Posterior cingulate gyrus (tissue), 11 donors: ENCODE measurements around the gene HAPLN2.

ENCODE experiments used
- DNase-seq, 10 donors: peaks; one replicate each; pipeline versions ENCODE4 v3.0.0 to v3.0.0-alpha.2; 2020 to 2021; ENCODE audit warnings: mixed read lengths in 3 of 10
- intact Hi-C: fragments of 100-400 bp; cut with DNase I; formaldehyde crosslinking; loops from one replicate; pipeline ENCODE4 v1.15.1; 2023

Gene HAPLN2

GRCh38 chr1:156641761-156642264 is 22.6 kb downstream of the HAPLN2 start, which contains the start of gene BCAN:
Gene BCAN (plus strand): TSS chr1:156642117. CDS start chr1:156646055, 3,938 bp downstream.
- intact Hi-C loops, result no loop called here
- DNase-seq, result peak; percentile 59 to 94 (median 78)

DNA sequence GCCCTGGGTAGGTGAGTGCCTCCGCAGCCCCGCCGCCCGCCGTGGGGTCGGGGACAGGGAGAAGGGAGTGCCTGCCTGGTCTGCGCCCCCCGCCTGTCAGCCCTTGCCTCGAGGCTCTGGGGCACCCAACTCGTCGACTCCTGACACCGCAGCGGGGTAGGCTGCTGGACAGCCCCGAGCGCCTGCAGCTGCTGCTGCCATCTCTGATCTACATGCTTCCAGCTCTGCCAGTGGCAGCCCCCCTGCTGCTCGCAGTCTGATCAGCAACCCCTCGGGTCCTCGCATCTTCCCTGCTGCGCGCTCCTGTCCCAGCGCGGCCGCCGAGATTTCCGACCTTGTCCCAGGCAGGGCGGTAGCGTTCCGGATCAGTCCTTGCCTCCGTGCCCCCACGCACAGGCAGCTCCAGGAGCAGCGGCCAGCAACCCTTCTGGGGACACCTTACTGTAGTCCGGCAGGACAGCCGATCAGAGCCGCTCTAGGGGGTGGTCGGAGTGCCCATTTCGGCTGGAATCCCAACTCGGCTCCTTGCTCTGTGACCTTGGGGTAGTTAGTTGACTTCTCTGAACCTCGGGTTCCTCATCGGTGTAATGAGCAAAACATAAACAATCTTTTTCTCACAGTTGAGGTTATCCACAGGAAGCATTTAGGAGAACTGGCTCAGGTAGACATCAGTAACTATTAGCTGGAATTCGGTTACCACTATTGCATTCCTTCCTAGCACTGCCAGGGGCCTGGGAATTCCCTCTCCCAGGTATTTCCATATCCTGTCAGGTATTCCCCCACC is 23.2 kb downstream of the HAPLN2 start:
- DNase-seq, result peak in 4 of 10 donors; percentile 45 to 92 (median 83)

GRCh38 chr1:156643049-156643777 is 24.0 kb downstream of the HAPLN2 start:
- DNase-seq, result peak in 1 of 10 donors; percentile 68
- intact Hi-C loops, result no loop called here

More for the DNA sequence above, 23.2 kb downstream of the HAPLN2 start:
- intact Hi-C loops, result no loop called here

- intact Hi-C loops, result no loop called here
- peak in 1 of 10 donors; percentile 40 for DNase-seq
Measured at GRCh38 chr1:156643778-156644092, 24.5 kb downstream of the HAPLN2 start.

- intact Hi-C loops, result no loop called here
- peak in 1 of 10 donors; percentile 54 for DNase-seq
Measured at GRCh38 chr1:156644146-156644545, 24.9 kb downstream of the HAPLN2 start.

GRCh38 chr1:156644640-156645039 is 25.4 kb downstream of the HAPLN2 start:
- no peak for DNase-seq
- intact Hi-C loops, result no loop called here

DNA sequence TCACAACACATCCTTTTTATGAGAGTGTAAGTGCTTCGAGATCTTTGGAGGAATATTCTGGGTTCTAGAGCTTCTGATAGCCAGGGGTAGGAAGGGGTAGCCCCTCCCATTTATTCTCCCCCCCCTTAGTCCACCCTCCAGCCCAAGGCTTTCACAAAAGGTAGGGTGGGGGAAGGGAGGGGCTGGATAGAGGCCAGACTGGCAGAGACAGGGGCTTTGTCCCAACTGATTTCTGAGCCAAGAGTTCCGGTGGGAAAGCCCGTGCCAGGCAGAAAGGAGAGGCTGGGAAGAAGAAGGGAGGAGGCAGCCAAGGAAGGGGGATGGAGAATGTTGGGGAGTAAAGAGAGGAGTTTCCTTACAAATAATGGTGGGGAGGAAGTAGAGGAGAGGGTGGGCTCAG is 25.8 kb downstream of the HAPLN2 start:
- DNase-seq, result peak in 1 of 10 donors; percentile 1
- intact Hi-C loops, result no loop called here

- no peak for DNase-seq
- intact Hi-C loops, result no loop called here
Measured at GRCh38 chr1:156645666-156646065, 26.5 kb downstream of the HAPLN2 start.

DNA sequence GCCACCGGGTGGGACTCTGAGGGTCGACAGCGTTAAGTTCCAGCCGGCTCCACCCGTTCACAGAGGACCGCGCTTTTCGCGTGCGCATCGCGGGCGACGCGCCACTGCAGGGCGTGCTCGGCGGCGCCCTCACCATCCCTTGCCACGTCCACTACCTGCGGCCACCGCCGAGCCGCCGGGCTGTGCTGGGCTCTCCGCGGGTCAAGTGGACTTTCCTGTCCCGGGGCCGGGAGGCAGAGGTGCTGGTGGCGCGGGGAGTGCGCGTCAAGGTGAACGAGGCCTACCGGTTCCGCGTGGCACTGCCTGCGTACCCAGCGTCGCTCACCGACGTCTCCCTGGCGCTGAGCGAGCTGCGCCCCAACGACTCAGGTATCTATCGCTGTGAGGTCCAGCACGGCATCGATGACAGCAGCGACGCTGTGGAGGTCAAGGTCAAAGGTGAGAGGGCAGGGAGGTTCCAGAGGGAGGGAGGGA is 27.6 kb downstream of the HAPLN2 start:
- DNase-seq, result no peak

GRCh38 chr1:156647351-156647750 is 28.1 kb downstream of the HAPLN2 start:
- intact Hi-C loops, result no loop called here
- peak in 1 of 10 donors; percentile 49 for DNase-seq

More for the DNA sequence above, 27.6 kb downstream of the HAPLN2 start:
- intact Hi-C loops, result no loop called here

DNA sequence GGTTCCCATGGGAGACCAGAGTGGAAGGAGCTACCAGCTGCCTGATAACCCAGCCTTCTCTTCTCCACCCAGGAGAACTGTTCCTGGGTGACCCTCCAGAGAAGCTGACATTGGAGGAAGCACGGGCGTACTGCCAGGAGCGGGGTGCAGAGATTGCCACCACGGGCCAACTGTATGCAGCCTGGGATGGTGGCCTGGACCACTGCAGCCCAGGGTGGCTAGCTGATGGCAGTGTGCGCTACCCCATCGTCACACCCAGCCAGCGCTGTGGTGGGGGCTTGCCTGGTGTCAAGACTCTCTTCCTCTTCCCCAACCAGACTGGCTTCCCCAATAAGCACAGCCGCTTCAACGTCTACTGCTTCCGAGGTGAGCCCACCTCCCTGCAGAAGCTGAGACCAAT is 29.3 kb downstream of the HAPLN2 start:
- intact Hi-C loops, result no loop called here
- DNase-seq, result peak in 1 of 10 donors; percentile 72

GRCh38 chr1:156648951-156649350 is 29.7 kb downstream of the HAPLN2 start:
- intact Hi-C loops, result no loop called here
- DNase-seq, result peak in 1 of 10 donors; percentile 22

DNA sequence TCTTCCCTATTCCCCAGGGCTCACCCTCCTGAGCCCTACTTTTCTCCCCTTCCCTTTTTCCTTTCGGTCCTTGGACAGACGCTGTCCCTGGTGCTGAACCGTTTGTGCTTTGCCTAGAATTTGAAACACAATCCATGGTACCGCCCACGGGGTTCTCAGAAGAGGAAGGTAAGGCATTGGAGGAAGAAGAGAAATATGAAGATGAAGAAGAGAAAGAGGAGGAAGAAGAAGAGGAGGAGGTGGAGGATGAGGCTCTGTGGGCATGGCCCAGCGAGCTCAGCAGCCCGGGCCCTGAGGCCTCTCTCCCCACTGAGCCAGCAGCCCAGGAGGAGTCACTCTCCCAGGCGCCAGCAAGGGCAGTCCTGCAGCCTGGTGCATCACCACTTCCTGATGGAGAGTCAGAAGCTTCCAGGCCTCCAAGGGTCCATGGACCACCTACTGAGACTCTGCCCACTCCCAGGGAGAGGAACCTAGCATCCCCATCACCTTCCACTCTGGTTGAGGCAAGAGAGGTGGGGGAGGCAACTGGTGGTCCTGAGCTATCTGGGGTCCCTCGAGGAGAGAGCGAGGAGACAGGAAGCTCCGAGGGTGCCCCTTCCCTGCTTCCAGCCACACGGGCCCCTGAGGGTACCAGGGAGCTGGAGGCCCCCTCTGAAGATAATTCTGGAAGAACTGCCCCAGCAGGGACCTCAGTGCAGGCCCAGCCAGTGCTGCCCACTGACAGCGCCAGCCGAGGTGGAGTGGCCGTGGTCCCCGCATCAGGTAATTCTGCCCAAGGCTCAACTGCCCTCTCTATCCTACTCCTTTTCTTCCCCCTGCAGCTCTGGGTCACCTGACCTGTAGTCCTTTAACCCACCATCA is 33.1 kb downstream of the HAPLN2 start:
- intact Hi-C loops, result no loop called here
- DNase-seq, result peak in 1 of 10 donors; percentile 58

GRCh38 chr1:156652992-156653355 is 33.8 kb downstream of the HAPLN2 start:
- peak in 2 of 10 donors; percentile 44 to 66 for DNase-seq
- intact Hi-C loops, result no loop called here

GRCh38 chr1:156654700-156655099 is 35.5 kb downstream of the HAPLN2 start:
- no peak for DNase-seq
- intact Hi-C loops, result loop anchor here (5.0 kb wide), 1 partner anchor 272 kb away; no protein-coding TSS in a partner anchor

GRCh38 chr1:156655151-156655903 is 36.1 kb downstream of the HAPLN2 start:
- intact Hi-C loops, result loop anchor here (5.0 kb wide), 1 partner anchor 273 kb away; no protein-coding TSS in a partner anchor
- DNase-seq, result no peak

DNA sequence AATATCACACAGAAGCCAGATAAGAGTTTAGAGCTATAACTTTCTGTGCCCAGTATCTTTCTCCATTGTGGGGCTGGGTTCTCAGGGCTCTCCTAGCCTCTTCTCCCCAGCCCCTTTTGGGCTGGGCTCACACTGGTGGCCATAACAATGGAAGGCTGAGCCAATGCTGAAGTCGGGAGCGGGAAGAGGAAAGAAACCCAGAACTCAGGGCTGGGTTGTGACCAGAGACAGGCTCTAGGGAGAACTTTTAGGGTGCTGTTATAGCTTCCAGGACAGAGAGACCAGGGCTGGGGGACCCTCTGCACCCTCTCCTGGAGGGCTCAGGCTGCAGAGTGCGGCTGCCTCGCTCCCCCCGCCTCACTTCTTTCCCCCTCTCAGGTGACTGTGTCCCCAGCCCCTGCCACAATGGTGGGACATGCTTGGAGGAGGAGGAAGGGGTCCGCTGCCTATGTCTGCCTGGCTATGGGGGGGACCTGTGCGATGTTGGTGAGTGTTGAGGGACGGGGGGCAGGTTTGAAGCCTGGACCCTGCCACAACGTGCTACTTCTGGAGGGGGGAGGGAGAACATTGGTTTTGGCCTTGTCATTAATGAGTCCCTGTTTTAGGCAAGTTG is 36.8 kb downstream of the HAPLN2 start:
- intact Hi-C loops, result loop anchor here (2.0 to 5.0 kb wide), 2 partner anchors 71 to 274 kb away; no protein-coding TSS in a partner anchor
- DNase-seq, result no peak

GRCh38 chr1:156656806-156657740 is 37.9 kb downstream of the HAPLN2 start:
- DNase-seq, result peak; percentile 83 to 98 (median 89)
- intact Hi-C loops, result loop anchor here (1.0 to 5.0 kb wide), 3 partner anchors 30 to 275 kb away; no protein-coding TSS in a partner anchor
